ENCODE results near the gene CDKL4.
"Not testable (repeated sequence)": the region's sequence is repeated elsewhere in the genome, so short reads cannot be mapped to it uniquely, and the experiment has no call there.

The CDKL4 gene

DNA sequence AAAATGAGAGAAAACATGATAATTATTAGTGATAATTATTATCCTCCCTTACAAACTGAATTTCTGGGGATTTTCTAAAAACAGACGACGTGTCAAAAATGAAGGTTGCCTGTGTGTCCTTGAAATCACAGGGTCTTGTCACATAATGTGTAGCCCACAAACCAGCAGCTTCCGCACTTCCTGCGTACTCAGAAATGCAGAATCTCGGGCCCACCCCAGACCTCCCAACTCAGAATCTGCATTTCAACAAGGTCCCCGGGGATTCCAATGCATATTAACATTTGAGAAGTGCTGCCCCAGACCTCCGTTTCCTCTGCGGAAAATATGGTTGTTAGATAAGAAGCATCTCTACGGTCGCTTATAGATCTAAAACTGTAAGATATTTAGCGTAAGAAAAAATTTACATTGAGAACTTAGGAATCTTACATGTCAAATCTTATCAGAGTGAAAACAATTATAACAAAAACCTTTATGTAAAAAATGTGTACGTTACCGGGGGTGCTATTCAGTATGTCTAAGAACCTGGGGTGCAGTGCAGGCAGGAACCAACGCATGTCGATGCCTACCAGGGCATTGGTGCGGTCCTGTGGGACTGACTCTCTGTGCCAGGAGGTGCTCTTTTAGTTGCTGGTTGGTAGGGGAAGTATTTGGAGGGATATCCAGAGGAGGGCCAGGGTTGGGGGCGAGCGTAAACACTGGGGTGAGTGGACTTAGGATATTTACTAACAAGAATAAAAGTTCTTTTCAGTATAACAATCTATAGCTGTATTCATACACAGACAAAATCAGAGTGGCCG is 15.2 kb downstream of the CDKL4 start:
- no peak for DNase-seq

- DNase-seq, result peak; percentile 68
These were observed 15.9 kb downstream of the CDKL4 start for GRCh38 chr2:39227628-39228412.

DNA sequence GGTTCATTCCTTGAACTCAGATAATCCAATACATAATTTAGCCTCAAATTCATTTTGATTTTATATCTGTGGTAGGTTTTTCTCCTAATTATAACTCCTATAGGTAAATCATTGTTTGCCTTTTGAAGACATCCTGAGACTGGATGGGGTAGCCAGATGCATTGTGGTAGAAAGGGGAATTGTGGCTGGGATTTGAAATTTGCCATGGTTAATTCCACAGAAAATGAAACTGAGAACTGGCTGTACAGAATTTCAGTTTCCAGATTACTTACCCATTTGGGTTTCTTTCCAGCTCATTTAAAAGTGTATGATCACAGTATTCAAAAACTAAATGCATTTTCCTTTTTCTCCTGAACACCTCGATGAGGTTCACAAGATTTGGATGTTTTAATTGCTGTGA is 18.2 kb downstream of the CDKL4 start:
- DNase-seq, result no peak

DNA sequence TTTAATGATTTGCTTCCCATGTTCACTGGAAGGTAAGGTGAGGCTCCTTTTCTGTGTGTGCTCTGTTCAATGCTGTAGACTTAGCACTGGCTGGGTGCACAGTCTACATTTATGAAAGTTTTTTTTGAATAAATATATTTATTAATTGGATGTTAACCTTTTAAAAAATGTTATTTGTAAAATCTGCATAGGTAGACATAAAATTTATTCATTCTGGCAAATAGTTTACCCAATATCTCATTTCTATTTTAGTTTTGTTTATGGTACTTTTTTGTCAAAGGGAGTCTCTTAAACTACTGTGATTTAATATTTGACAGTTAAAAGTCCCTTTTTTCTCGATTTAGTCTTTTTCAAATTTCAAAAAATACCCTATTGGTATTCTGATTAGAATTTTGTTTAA is 19.9 kb downstream of the CDKL4 start:
- no peak for DNase-seq

GRCh38 chr2:39221459-39221858 is 22.3 kb downstream of the CDKL4 start:
- DNase-seq, result no peak

- DNase-seq, result no peak
These were observed 23.6 kb downstream of the CDKL4 start for GRCh38 chr2:39220136-39220535.

DNA sequence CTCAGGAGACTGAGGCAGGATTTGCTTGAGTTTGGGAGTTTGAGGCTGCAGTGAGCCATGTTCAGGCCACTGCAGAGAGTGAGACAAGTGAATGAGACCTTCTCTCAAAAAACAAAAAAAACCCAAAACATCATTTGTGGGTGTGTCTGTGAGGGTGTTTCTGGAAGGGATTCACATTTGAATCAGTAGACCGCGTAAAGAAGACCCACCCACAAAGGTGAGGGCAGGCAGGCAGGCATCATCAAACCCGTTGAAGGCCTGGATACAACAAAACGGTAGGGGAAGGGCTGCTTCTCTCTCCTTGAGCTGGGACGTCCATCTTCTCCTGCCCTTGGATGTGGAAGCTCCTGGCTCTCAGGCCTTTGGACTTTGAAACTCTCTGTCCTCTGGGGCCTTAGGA is 25.4 kb downstream of the CDKL4 start:
- DNase-seq, result no peak

DNA sequence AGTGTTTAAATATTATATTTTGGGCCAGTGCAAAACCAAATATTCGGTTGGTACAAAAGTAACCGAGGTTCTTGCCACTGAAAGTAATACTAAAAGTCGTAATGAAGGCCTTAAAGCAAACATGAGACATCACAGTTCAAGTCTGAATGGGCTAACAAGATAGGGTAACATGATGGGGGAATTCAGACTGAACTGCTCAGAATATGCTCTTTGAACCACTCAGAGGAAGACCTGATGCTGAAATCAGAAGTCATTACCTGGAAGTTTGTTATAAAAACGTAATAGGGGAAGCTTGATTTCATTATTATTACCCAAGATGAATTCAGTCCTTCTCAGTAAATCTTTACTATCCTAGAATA is 26.6 kb downstream of the CDKL4 start:
- no peak for DNase-seq

DNA sequence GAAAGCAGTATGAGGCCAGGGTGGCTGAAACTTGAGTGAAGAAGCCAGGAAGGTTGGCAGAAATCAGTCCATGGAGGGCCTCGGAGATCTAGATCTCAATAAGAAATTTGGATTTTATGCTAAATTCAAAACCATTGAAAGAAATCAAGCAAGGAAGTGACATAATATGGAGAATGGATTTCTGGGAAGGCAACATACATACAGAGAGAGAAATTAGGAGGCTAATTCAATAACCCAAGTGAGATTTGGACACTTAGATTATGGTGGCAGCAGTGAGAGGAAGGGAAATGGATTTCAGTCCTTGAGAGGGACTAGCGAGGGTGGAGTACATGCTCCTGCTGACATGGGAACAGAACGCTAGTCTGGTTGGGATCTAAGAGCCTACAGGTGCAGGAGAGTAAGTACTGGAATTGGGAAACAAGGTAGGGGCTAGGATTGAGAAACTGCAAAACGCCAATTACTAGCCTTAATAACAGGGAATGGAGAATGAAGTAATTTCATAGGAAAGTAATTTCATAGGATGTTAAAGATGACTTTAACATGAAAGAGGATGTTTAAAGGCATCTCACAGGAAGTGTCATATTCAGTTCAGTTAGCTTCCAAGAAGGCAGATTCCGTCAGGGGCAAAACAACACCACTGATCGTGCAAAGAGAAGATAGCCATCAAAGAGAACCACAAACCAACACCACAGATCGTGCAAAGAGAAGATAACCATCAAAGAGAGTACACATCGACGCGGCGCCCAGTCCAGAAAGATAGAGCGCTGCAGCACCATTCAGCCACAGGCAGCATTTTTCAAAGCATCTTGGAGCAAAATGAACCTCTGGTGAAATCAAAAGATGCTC is 27.2 kb downstream of the CDKL4 start:
- DNase-seq, result no peak

- DNase-seq, result no peak
These were observed 28.2 kb downstream of the CDKL4 start for GRCh38 chr2:39215545-39215944.

DNA sequence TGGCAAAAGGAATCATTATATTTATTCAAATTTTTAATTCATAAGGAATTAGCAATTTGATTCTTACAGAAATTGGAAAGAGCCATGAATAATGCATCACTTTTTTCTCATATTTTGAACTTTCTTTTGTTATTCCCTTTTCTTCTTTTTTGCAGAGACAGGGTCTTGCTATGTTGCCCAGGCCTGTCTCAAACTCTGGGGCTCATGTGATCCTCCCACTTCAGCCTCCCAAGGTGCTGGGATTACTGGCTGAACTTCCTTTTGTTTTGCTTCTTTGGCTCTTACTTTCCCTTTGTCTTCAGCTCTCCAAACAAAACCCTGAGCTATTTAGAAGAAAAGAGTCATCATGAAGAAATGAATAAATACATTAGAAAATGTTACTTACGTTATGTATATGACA is 30.8 kb downstream of the CDKL4 start:
- DNase-seq, result no peak

DNA sequence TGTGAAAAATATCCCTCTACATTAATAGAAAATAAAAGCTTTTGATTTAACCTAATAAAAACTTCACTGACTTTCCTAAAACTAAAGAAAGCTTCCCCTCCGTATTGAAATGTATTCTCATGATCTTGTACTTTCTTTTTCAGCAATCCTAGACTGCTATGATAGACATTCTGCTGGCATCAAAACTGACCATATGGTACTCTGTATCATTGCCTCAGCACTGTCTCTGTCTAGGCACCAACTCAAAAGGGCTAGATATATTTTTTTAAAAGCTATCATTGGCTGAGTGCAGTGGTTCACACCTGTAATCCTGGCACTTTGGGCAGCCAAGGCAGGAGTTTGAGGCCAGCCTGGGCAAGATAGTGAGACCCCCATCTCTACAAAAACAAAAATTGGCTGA is 32.9 kb downstream of the CDKL4 start:
- no peak for DNase-seq

- no peak for DNase-seq
These were observed 40.4 kb downstream of the CDKL4 start for GRCh38 chr2:39203382-39203781.

GRCh38 chr2:39202639-39203369 is 41.0 kb downstream of the CDKL4 start:
- no peak for DNase-seq

GRCh38 chr2:39197003-39197402 is 46.8 kb downstream of the CDKL4 start:
- not testable (repeated sequence) for DNase-seq

- no peak for DNase-seq
These were observed 49.1 kb downstream of the CDKL4 start for GRCh38 chr2:39194686-39195085.

DNA sequence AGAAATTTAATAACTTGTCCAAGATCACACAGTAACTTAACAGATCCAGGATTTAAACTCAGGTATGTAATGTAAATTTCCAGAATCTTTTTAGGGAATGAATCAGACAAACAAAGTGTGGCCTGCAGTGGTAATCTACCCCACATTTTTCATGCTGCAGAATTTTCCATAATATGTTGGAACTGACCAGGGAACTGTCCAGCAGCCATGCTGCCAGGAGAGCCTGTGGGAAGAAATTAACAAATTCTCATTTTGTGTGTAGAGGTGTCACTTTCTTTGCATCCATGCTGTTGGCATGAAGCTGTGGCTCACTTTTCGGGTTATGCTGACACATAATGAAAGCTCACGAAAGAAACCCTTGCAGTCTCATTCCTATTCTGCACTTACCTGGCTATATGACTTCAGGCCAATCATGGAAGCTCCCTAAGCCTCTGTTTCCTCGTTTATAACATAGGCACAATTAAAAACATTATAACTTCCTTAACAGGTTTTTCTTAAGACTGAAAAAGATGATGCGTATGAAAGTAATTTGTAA is 54.7 kb downstream of the CDKL4 start:
- no peak for DNase-seq

DNA sequence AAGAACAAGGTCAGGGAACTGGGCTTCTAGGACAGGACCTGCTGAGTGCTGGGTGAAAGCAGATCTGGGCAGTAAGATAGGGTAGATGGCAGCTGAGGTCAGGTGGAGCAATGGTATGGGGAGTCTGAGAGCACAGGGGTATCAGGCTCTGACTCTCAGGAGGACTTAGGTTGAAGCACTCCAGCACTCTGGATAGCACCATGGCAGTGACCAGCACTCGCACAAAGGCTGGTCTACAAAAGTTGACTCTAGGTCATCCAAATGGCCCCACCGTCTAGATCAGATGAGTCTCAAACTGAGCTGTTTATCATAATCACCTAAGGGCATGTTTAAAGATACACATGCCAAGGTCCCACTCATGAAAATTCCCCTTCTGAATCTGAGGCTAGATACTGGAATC is 60.1 kb downstream of the CDKL4 start:
- no peak for DNase-seq

DNA sequence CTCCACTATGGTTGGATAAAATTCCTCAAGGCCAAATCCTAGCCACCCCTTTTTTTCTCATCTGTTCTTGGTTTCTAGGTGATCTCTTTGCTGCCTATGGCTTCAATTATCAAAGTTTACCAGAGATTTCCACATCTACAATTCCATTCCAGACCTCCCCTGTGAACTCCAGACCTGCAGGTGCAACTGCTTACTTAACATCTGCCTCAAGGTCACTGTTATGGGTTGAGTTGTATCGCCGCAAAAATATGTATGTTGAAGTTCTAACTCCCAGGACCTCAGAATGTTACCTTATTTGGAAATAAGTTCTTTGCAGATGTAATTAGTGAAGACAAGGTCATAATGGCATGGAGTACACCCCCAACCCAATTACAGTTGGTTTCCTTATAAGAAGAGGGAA is 62.5 kb downstream of the CDKL4 start:
- DNase-seq, result no peak

DNA sequence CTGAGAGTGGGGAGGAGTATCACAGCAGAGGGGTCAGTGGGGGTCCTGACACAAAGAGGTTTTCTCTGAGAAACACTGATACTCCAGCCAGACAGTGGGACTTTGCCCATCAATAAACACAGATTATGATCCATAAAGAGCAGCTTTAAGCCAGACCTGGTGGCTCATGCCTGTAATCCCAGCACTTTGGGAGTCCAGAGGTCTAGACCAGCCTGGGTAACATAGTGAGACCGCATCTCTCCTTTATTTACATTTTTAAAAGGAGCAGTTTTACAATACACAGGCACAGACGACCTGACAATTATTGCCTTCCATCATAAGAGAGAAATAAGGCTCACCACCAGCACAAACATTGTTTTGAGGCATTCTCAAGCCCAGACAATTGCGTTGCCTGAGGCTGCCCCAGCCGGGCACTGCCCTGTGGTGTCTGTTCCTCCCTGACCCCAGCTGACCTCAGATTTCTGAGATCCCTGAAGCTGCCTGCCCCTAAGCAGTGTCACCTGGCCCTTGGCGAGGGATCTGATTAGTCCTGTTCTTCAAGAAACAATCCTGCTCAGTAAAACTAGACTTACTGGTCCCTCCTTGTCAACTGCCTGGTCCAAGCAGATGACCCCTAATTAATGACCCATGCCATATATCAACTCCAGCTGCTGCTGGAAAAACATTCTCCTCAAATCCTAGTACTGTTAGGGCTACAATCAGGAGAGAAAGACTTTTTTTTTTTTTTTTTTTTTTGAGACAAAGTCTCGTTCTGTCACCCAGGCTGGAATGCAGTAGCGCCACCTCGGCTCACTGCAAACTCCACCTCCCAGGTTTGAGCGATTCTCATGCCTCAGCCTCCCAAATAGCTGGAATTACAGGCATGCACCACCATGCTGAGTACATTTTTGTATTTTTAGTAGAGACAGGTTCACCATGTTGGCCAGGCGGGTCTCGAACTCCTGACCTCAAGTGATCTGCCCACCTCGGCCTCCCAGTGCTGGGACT is 63.5 kb downstream of the CDKL4 start:
- DNase-seq, result no peak

DNA sequence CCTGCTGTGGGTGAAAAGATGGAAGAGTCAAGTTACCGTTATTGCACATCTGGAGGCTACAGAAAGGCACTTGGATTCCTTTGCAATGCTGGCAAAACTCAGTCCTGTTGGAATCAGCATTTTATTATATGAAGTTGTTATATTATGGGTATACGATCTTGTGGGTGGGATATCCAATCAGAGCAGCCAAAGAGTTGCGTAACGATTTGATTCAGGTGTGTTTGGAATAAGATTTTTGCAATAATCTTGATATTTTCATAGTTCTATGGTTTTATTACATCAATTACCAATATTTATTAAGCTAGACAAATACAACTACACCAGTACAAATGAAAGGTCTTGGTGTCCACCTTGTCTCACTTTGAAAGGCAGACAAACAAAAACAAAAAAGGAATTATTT is 65.0 kb downstream of the CDKL4 start:
- DNase-seq, result no peak
